ENCODE data around the gene BSDC1. TPM values are rescaled to one million over a fixed set of nuclear protein-coding genes. Genes with fewer than 3 reads are reported as not detected.

The BSDC1 gene
- polyA plus RNA-seq, 1 donor from 2014 or later = 158 TPM

DNA sequence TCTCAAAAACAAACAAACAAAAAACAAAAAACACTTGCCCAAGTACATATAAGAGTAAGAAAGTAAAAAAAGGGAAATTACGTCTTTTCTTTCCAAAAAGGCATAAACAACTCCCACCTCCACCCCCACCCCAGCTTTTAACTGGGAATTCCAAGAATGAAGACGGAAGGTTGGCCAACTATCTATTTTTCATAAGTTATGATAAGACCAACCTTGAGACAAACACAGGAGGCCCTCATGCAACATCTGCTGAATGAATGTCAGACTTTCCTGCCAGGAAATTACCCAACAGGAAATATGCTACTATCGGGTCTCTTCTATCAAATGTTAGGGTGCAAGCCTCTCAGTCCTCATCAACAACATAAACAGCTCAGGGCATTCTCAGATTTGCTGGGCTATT is 1.9 kb downstream of the BSDC1 start:
- H3K27ac ChIP-seq (ENCODE audit: low read length) = no peak overlapping the region
- no peak overlapping the region for H2AFZ ChIP-seq (ENCODE audit: low read depth, low read length)
- H4K20me1 ChIP-seq (ENCODE audit: insufficient read depth) = no peaks in the 10 kb centered on the region
- peaks cover 53% of the 10 kb centered on the region for H3K79me2 ChIP-seq (replicated peaks; ENCODE audit: insufficient read depth, low read length)
- H3K36me3 ChIP-seq (ENCODE audit: insufficient read depth, low read length) = peaks cover 10% of the 10 kb centered on the region
- no peak overlapping the region for H3K4me2 ChIP-seq (ENCODE audit: low read length)
- no peaks in the 10 kb centered on the region for H3K9me3 ChIP-seq (ENCODE audit: low read length)
- H3F3A ChIP-seq (ENCODE audit: insufficient read depth, low read length, poor library complexity, severe bottlenecking) = peaks cover 4% of the 10 kb centered on the region
- H3K9me2 ChIP-seq (ENCODE audit: insufficient read depth, low read length) = no peaks in the 10 kb centered on the region
- peak overlapping the region; percentile 81 for H3K4me3 ChIP-seq (ENCODE audit: low read length)
- TF ChIP-seq TAF1 (IDR thresholded peaks at IDR 0.05; ENCODE audit: low read depth) = no peak
- TF ChIP-seq, protein P1, sequence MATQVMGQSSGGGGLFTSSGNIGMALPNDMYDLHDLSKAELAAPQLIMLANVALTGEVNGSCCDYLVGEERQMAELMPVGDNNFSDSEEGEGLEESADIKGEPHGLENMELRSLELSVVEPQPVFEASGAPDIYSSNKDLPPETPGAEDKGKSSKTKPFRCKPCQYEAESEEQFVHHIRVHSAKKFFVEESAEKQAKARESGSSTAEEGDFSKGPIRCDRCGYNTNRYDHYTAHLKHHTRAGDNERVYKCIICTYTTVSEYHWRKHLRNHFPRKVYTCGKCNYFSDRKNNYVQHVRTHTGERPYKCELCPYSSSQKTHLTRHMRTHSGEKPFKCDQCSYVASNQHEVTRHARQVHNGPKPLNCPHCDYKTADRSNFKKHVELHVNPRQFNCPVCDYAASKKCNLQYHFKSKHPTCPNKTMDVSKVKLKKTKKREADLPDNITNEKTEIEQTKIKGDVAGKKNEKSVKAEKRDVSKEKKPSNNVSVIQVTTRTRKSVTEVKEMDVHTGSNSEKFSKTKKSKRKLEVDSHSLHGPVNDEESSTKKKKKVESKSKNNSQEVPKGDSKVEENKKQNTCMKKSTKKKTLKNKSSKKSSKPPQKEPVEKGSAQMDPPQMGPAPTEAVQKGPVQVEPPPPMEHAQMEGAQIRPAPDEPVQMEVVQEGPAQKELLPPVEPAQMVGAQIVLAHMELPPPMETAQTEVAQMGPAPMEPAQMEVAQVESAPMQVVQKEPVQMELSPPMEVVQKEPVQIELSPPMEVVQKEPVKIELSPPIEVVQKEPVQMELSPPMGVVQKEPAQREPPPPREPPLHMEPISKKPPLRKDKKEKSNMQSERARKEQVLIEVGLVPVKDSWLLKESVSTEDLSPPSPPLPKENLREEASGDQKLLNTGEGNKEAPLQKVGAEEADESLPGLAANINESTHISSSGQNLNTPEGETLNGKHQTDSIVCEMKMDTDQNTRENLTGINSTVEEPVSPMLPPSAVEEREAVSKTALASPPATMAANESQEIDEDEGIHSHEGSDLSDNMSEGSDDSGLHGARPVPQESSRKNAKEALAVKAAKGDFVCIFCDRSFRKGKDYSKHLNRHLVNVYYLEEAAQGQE (IDR thresholded peaks at IDR 0.05; ENCODE audit: borderline replicate concordance) = no peak
- TF ChIP-seq EZH2 (IDR thresholded peaks at IDR 0.05; ENCODE audit: borderline replicate concordance, insufficient read depth, low read length, poor library complexity, severe bottlenecking) = no peak
- TF ChIP-seq, protein P2, sequence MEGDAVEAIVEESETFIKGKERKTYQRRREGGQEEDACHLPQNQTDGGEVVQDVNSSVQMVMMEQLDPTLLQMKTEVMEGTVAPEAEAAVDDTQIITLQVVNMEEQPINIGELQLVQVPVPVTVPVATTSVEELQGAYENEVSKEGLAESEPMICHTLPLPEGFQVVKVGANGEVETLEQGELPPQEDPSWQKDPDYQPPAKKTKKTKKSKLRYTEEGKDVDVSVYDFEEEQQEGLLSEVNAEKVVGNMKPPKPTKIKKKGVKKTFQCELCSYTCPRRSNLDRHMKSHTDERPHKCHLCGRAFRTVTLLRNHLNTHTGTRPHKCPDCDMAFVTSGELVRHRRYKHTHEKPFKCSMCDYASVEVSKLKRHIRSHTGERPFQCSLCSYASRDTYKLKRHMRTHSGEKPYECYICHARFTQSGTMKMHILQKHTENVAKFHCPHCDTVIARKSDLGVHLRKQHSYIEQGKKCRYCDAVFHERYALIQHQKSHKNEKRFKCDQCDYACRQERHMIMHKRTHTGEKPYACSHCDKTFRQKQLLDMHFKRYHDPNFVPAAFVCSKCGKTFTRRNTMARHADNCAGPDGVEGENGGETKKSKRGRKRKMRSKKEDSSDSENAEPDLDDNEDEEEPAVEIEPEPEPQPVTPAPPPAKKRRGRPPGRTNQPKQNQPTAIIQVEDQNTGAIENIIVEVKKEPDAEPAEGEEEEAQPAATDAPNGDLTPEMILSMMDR (IDR thresholded peaks at IDR 0.05; ENCODE audit: poor library complexity, severe bottlenecking) = no peak
- TF ChIP-seq MXI1 (conservative IDR thresholded peaks at IDR 0.05; ENCODE audit: poor library complexity, severe bottlenecking) = no peak
- no peak for TF ChIP-seq SMC3 (conservative IDR thresholded peaks at IDR 0.05; ENCODE audit: poor library complexity)
- TF ChIP-seq EP300 (conservative IDR thresholded peaks at IDR 0.05; ENCODE audit: poor library complexity, severe bottlenecking) = no peak
- no peak for TF ChIP-seq POLR2AphosphoS5 (IDR thresholded peaks at IDR 0.05)
- TF ChIP-seq RAD21 (conservative IDR thresholded peaks at IDR 0.05) = no peak
- no peaks in the 10 kb centered on the region for H3K27me3 ChIP-seq (ENCODE audit: insufficient read depth, low read depth, low read length)
- no peak overlapping the region for H3K9ac ChIP-seq (ENCODE audit: low read length)

DNA sequence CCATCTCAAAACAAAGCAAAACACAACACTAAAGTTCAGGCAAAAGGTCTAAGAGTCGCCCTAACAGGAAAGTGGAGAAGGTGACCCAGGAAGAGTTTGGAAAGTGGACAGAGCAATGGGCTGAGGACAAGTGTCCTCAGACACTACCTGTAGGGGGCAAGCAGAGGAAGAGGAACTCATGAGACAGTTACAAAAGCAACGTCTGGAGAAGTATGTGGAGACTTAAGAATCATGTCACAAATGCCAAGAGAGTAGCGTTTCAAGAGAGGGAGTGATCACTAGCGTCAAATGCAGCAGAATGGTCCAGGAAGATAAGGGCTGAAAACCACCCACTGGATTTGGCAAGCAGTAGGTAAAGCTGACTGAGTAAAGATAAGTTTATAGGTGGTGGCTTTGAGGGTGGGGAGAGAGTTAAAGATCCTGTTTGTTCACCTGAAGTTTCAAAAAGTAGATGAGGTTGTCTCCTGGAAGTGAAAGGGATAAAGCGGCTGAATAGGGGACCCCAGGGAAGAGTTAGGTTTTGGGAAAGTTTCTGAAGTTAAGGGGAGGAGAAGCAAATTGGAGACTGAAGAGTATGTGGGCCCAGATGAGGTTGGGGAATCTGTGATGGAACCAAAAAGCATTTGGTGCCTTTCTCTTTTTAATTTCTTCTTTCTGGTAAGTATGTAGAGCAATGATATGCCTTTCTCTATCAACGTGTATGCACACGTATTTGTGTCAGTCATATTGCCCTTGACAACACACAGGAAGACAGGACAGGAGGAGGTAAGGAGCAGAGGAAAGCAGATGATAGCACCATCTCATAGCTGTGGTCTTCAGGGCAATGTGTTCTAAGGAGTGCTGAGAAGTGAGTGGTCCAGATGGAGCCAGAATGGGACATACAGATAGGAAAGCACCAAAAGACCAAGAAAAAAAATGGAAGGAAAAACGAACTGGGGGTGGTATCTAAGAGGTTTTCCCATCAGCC is 3.1 kb downstream of the BSDC1 start:
- no peaks in the 10 kb centered on the region for H4K20me1 ChIP-seq (ENCODE audit: insufficient read depth)
- H3K79me2 ChIP-seq (replicated peaks; ENCODE audit: insufficient read depth, low read length) = peaks cover 46% of the 10 kb centered on the region
- peaks cover 15% of the 10 kb centered on the region for H3K36me3 ChIP-seq (ENCODE audit: insufficient read depth, low read length)
- H2AFZ ChIP-seq (ENCODE audit: low read depth, low read length) = no peak overlapping the region
- no peak overlapping the region for H3K9ac ChIP-seq (ENCODE audit: low read length)
- H3K9me3 ChIP-seq (ENCODE audit: low read length) = no peaks in the 10 kb centered on the region
- no peak overlapping the region for H3K27ac ChIP-seq (ENCODE audit: low read length)
- H3K4me2 ChIP-seq (ENCODE audit: low read length) = no peak overlapping the region
- peaks cover 4% of the 10 kb centered on the region for H3F3A ChIP-seq (ENCODE audit: insufficient read depth, low read length, poor library complexity, severe bottlenecking)
- TF ChIP-seq POLR2AphosphoS5 (IDR thresholded peaks at IDR 0.05) (no peak), SMC3 (conservative IDR thresholded peaks at IDR 0.05; ENCODE audit: poor library complexity) (no peak), EP300 (conservative IDR thresholded peaks at IDR 0.05; ENCODE audit: poor library complexity, severe bottlenecking) (no peak), EZH2 (IDR thresholded peaks at IDR 0.05; ENCODE audit: borderline replicate concordance, insufficient read depth, low read length, poor library complexity, severe bottlenecking) (no peak), TAF1 (IDR thresholded peaks at IDR 0.05; ENCODE audit: low read depth) (no peak), RAD21 (conservative IDR thresholded peaks at IDR 0.05) (no peak), MXI1 (conservative IDR thresholded peaks at IDR 0.05; ENCODE audit: poor library complexity, severe bottlenecking) (no peak)
- TF ChIP-seq, protein P1 (IDR thresholded peaks at IDR 0.05; ENCODE audit: borderline replicate concordance) = no peak
- TF ChIP-seq, protein P2 (IDR thresholded peaks at IDR 0.05; ENCODE audit: poor library complexity, severe bottlenecking) = no peak
- no peaks in the 10 kb centered on the region for H3K9me2 ChIP-seq (ENCODE audit: insufficient read depth, low read length)
- H3K4me3 ChIP-seq (ENCODE audit: low read length) = no peak overlapping the region
- no peaks in the 10 kb centered on the region for H3K27me3 ChIP-seq (ENCODE audit: insufficient read depth, low read depth, low read length)
